GM12878 (cell line): Measurements from ENCODE around the gene TBCD. TPM values are rescaled to one million over a fixed set of nuclear protein-coding genes. Genes with fewer than 3 reads are reported as not detected.

Experiments
- ATAC-seq: fragments of 200-7000 bp; cut with Tn5 transposase; 3 replicates; pipeline ENCODE4 v1.9.1; 2020; ENCODE audit warnings: mild to moderate bottlenecking, moderate library complexity
- BruUV-seq: library from RNA; stranded (reverse); fragments of 400-500 nt; replicated peaks from 2 replicates; lab custom pipeline; 2021; lab: Mats Ljungman, UMichigan
- CTCF ChIA-PET: fragments of 300-600 bp; sonication (Branson Sonifier 250); formaldehyde crosslinking; extraction: SDS; loops from one replicate; lab custom pipeline; 2021; ENCODE audit warnings: inconsistent platforms; lab: Yijun Ruan, JAX
- POLR2A ChIA-PET: fragments of 350-600 bp; formaldehyde crosslinking; extraction: SDS; loops from one replicate; lab custom pipeline; 2021; ENCODE audit warnings: inconsistent platforms; lab: Charles Lee
- RAD21 ChIA-PET: fragments of 300-600 bp; sonication (Branson Sonifier 250); formaldehyde crosslinking; loops from one replicate; lab custom pipeline; 2023; ENCODE audit warnings: antibody characterized with exemption; ENCODE audit not compliant: unreplicated experiment; lab: Charles Lee
- SMC1A ChIA-PET: fragments of 300-600 bp; sonication (Branson Sonifier 250); formaldehyde crosslinking; loops from one replicate; lab custom pipeline; 2023; ENCODE audit not compliant: unreplicated experiment, uncharacterized antibody; lab: Charles Lee
- DNase-seq: peaks from one replicate; pipeline ENCODE4 v3.0.0-alpha.2; 2011; ENCODE audit warnings: low read depth, low spot score
- FAIRE-seq: peaks from 3 replicates; lab custom pipeline; 2011; peaks lifted over from hg19 to GRCh38; lab: Jason Lieb, UNC
- H2AFZ ChIP-seq: 2 replicates; pipeline ENCODE4 v1.6.0; 2011; ENCODE audit warnings: low read depth, low read length, control low read depth; ENCODE audit not compliant: control insufficient read depth
- H3K27ac ChIP-seq: 2 replicates; pipeline ENCODE4 v1.5.1; 2011; ENCODE audit warnings: control low read depth; ENCODE audit not compliant: control insufficient read depth, insufficient read depth
- H3K27me3 ChIP-seq, 2 experiments: replicated peaks in 1 of 2; 2 replicates each; pipeline versions ENCODE4 v1.6.0 to v1.6.1; 2011; ENCODE audit warnings: low read length in 1 of 2; ENCODE audit not compliant: control insufficient read depth in 2 of 2, insufficient read depth in 2 of 2
- H3K36me3 ChIP-seq, 2 experiments: 2 replicates each; pipeline ENCODE4 v1.5.1; 2011; ENCODE audit warnings: low read length in 1 of 2; ENCODE audit not compliant: control insufficient read depth in 2 of 2, insufficient read depth in 2 of 2
- H3K4me1 ChIP-seq: 2 replicates; pipeline ENCODE4 v1.6.1; 2011; ENCODE audit warnings: mild to moderate bottlenecking, low read length, moderate library complexity, mixed read lengths; ENCODE audit not compliant: control insufficient read depth, insufficient read depth
- H3K4me2 ChIP-seq: 2 replicates; pipeline ENCODE4 v1.6.0; 2011; ENCODE audit warnings: control low read depth; ENCODE audit not compliant: control insufficient read depth, insufficient read depth
- H3K4me3 ChIP-seq: fragments of 200-600 bp; sonication (generic); 2 replicates; pipeline ENCODE4 v1.5.1; 2016
- H3K79me2 ChIP-seq: 2 replicates; pipeline ENCODE4 v1.6.0; 2011; ENCODE audit warnings: low read length; ENCODE audit not compliant: control insufficient read depth, insufficient read depth
- H3K9ac ChIP-seq: 2 replicates; pipeline ENCODE4 v1.8.0; 2011; ENCODE audit warnings: low read length, control low read depth, mixed read lengths; ENCODE audit not compliant: control insufficient read depth, insufficient read depth
- H3K9me3 ChIP-seq: replicated peaks from 3 replicates; pipeline ENCODE4 v1.5.1; 2011; ENCODE audit warnings: mild to moderate bottlenecking, low read length; ENCODE audit not compliant: control insufficient read depth, insufficient read depth
- H4K20me1 ChIP-seq: 2 replicates; pipeline ENCODE4 v1.6.0; 2011; ENCODE audit not compliant: control insufficient read depth, insufficient read depth
- SP1 ChIP-seq: IDR thresholded peaks from one replicate; pipeline ENCODE4 v1.6.1; 2011; ENCODE audit warnings: low read depth, low read length
- SUPT20H ChIP-seq: IDR thresholded peaks from 2 replicates; pipeline ENCODE4 v1.6.1; 2011; ENCODE audit warnings: low read depth, mild to moderate bottlenecking, low read length, moderate library complexity, borderline replicate concordance; ENCODE audit not compliant: control insufficient read depth
- TCF12 ChIP-seq: IDR thresholded peaks from 2 replicates; pipeline ENCODE4 v1.6.1; 2011; ENCODE audit warnings: low read depth, mild to moderate bottlenecking, low read length
- WGBS: methylation state at CpG from one replicate; pipeline ENCODE4 v1.1.6; 2016; ENCODE audit warnings: low lambda C conversion rate; ENCODE audit not compliant: insufficient replicate concordance, insufficient coverage; ENCODE audit errors: missing lambda C conversion rate; 5-methylcytosine and 5-hydroxymethylcytosine counted together
- in situ Hi-C: fragments of 300-500 bp; cut with MboI; formaldehyde crosslinking; loops from 9 replicates; pipeline ENCODE4 v1.14.3; 2018; ENCODE audit warnings: mixed read lengths
- intact Hi-C: fragments of 100-400 bp; cut with micrococcal nuclease; formaldehyde crosslinking; loops from one replicate; pipeline ENCODE4 v1.14.2; 2022; ENCODE audit not compliant: unreplicated experiment
- polyA plus RNA-seq, 11 experiments: library from polyadenylated mRNA; depleted of rRNA in 4 of 11; unstranded in 6 of 11; stranded (reverse) in 5 of 11; fragments of >200 nt; fragmentation: Nextera tagmentation in 4 of 11; fragmentation: Illumina TruSeq in 1 of 11; extraction: Ambion mirVana in 4 of 11; extraction: Trizol in 1 of 11; gene quantifications; 1 replicate in 1 of 11; 2 replicates in 10 of 11; pipeline versions ENCODE4 v1.2.1 to v1.2.3, GENCODE V29; 2011 to 2016; ENCODE audit warnings: inconsistent platforms in 2 of 11, missing spikeins in 2 of 11, low read depth in 1 of 11
- total RNA-seq, 4 experiments: library from RNA; depleted of rRNA in 3 of 4; stranded (reverse); fragments of >200 nt in 3 of 4; fragmentation: Illumina TruSeq in 1 of 4; extraction: Trizol in 1 of 4; gene quantifications; 2 replicates each; pipeline versions ENCODE4 v1.2.1 to v1.2.3, GENCODE V29; 2013 to 2021
- TF ChIP-seq, protein P1 (sequence below): IDR thresholded peaks from 2 replicates; pipeline ENCODE4 v1.6.1; 2011; ENCODE audit warnings: borderline replicate concordance, low read depth, mild to moderate bottlenecking, moderate library complexity, mixed read lengths, low read length; ENCODE audit not compliant: insufficient read depth; ENCODE audit errors: extremely low read length
- TF ChIP-seq, protein P2 (sequence below): fragments of 450-650 bp; formaldehyde crosslinking; IDR thresholded peaks from 2 replicates; pipeline ENCODE4 v1.4.0; 2020; ENCODE audit warnings: mild to moderate bottlenecking, moderate library complexity
- TF ChIP-seq, protein P3 (sequence below): IDR thresholded peaks from 2 replicates; pipeline ENCODE4 v1.6.1; 2011; ENCODE audit warnings: low read depth, mild to moderate bottlenecking, low read length, moderate library complexity, borderline replicate concordance; ENCODE audit errors: extremely low read depth
- TF ChIP-seq, protein P4 (sequence below): IDR thresholded peaks from 2 replicates; pipeline ENCODE4 v1.6.1; 2011; ENCODE audit warnings: borderline replicate concordance, low read depth, mild to moderate bottlenecking, moderate library complexity, low read length; ENCODE audit not compliant: insufficient read depth, poor library complexity, severe bottlenecking

TBCD gene
- total and polyA plus RNA-seq, 10 of the 15 experiments (the other 5 are each of a cell fraction or from before 2014, with no cell fraction given) = 10.3 to 114 (median 52.4) TPM

DNA sequence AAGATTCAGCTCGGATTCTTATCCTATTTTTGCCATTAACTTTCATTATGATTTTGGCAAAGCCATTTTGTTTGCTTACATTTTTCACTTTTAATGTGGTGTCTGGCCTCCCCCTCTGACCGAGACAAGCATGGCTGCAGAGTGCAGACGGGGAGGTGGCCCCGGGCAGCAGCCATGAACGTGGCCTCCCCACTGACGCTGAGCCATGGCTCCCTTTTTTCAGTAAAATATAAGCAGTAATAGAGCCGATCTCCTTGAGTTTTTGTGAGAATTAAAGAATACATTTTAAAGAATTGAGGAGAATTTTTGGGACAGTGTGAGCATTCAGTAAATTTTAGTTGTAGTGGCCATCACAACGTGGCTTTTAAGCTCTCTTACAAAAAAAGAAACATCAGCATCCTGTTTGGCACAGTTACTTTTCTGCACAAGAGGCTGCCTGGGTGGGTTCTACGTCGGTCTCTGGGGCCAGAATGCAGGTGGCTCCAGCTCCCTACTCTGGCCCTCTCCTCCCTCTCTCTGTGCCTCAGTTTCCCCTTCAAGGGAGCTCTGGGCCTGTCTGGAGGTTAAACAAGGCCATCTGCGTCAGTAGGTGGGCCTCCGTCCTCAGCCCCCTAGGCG is 156.8 kb downstream of the TBCD start:
- H2AFZ ChIP-seq = no peak overlapping the region
- SMC1A ChIA-PET = interaction anchor here (2.1 kb wide), 1 partner anchor 127 kb away, joined by 6 read pairs; no protein-coding TSS in a partner anchor
- H3K79me2 ChIP-seq = no peaks in the 10 kb centered on the region
- no peaks in the 10 kb centered on the region for H3K9me3 ChIP-seq
- DNase-seq = no peak
- peaks cover 4% of the 10 kb centered on the region for H3K4me1 ChIP-seq
- no peak for ATAC-seq
- no peak overlapping the region for H3K4me3 ChIP-seq
- peaks cover 0 to 29% of the 10 kb centered on the region in 2 experiments; a peak in 3 of 4 replicates for H3K36me3 ChIP-seq
- no peaks in the 10 kb centered on the region for H3K27me3 ChIP-seq
- H3K4me2 ChIP-seq = no peak overlapping the region
- TF ChIP-seq, protein P1, sequence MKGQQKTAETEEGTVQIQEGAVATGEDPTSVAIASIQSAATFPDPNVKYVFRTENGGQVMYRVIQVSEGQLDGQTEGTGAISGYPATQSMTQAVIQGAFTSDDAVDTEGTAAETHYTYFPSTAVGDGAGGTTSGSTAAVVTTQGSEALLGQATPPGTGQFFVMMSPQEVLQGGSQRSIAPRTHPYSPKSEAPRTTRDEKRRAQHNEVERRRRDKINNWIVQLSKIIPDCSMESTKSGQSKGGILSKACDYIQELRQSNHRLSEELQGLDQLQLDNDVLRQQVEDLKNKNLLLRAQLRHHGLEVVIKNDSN = no peak
- TF ChIP-seq, protein P2, sequence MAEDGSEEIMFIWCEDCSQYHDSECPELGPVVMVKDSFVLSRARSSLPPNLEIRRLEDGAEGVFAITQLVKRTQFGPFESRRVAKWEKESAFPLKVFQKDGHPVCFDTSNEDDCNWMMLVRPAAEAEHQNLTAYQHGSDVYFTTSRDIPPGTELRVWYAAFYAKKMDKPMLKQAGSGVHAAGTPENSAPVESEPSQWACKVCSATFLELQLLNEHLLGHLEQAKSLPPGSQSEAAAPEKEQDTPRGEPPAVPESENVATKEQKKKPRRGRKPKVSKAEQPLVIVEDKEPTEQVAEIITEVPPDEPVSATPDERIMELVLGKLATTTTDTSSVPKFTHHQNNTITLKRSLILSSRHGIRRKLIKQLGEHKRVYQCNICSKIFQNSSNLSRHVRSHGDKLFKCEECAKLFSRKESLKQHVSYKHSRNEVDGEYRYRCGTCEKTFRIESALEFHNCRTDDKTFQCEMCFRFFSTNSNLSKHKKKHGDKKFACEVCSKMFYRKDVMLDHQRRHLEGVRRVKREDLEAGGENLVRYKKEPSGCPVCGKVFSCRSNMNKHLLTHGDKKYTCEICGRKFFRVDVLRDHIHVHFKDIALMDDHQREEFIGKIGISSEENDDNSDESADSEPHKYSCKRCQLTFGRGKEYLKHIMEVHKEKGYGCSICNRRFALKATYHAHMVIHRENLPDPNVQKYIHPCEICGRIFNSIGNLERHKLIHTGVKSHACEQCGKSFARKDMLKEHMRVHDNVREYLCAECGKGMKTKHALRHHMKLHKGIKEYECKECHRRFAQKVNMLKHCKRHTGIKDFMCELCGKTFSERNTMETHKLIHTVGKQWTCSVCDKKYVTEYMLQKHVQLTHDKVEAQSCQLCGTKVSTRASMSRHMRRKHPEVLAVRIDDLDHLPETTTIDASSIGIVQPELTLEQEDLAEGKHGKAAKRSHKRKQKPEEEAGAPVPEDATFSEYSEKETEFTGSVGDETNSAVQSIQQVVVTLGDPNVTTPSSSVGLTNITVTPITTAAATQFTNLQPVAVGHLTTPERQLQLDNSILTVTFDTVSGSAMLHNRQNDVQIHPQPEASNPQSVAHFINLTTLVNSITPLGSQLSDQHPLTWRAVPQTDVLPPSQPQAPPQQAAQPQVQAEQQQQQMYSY (CRISPR knock-in tag) = no peak
- TF ChIP-seq TCF12 = no peak
- TF ChIP-seq, protein P3, sequence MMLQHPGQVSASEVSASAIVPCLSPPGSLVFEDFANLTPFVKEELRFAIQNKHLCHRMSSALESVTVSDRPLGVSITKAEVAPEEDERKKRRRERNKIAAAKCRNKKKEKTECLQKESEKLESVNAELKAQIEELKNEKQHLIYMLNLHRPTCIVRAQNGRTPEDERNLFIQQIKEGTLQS = no peak
- no peak for TF ChIP-seq SUPT20H
- TF ChIP-seq SP1 = no peak
- TF ChIP-seq, protein P4, sequence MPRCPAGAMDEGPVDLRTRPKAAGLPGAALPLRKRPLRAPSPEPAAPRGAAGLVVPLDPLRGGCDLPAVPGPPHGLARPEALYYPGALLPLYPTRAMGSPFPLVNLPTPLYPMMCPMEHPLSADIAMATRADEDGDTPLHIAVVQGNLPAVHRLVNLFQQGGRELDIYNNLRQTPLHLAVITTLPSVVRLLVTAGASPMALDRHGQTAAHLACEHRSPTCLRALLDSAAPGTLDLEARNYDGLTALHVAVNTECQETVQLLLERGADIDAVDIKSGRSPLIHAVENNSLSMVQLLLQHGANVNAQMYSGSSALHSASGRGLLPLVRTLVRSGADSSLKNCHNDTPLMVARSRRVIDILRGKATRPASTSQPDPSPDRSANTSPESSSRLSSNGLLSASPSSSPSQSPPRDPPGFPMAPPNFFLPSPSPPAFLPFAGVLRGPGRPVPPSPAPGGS = no peak
- RAD21 ChIA-PET = interaction anchor here (0.9 kb wide), 1 partner anchor 127 kb away, joined by 3 read pairs; no protein-coding TSS in a partner anchor
- POLR2A ChIA-PET = no interaction called here
- no peak overlapping the region for H3K27ac ChIP-seq
- H4K20me1 ChIP-seq = no peaks in the 10 kb centered on the region
- in situ Hi-C loops = no loop called here
- H3K9ac ChIP-seq = no peak overlapping the region
- CTCF ChIA-PET = interaction anchor here (0.6 to 2.6 kb wide), 2 partner anchors 45 to 127 kb away, joined by 3 to 8 read pairs; no protein-coding TSS in a partner anchor
- intact Hi-C loops = no loop called here
- WGBS = 65% methylated on average over 13 of the region's 13 CpGs
- no peak for FAIRE-seq
- BruUV-seq = TSS peak; percentile 43
